ENCODE data around the gene ANGPTL1.

ANGPTL1 gene

GRCh38 chr1:178846306-178846705, 24.6 kb downstream of the ANGPTL1 start:
- no peak overlapping the region for H3K9ac ChIP-seq (ENCODE audit: low read length)
- no peaks in the 10 kb centered on the region for H3K4me1 ChIP-seq (ENCODE audit: control insufficient read depth, low read depth, low read length)
- no peak for DNase-seq
- no peaks in the 10 kb centered on the region for H3K79me1 ChIP-seq (ENCODE audit: low read length)
- no peak overlapping the region for H2BK120ac ChIP-seq (ENCODE audit: low read depth, low read length)
- H4K5ac ChIP-seq (ENCODE audit: low read length): no peak overlapping the region
- H3K18ac ChIP-seq (ENCODE audit: low read length): no peak overlapping the region
- H3K56ac ChIP-seq (ENCODE audit: low read length): no peak overlapping the region
- no peak overlapping the region for H3K23ac ChIP-seq (ENCODE audit: low read length)
- H3K79me2 ChIP-seq (ENCODE audit: control insufficient read depth, insufficient read depth, low read length): no peaks in the 10 kb centered on the region
- H2BK15ac ChIP-seq (replicated peaks; ENCODE audit: low read depth): no peak overlapping the region
- no peak overlapping the region for H3K4me3 ChIP-seq (ENCODE audit: low read length)
- H3K27me3 ChIP-seq (ENCODE audit: insufficient read depth, low read length, poor library complexity): no peaks in the 10 kb centered on the region
- H4K8ac ChIP-seq (ENCODE audit: low read depth, low read length): no peak overlapping the region
- no peak overlapping the region for H3K4ac ChIP-seq (ENCODE audit: low read depth, low read length)
- H2BK5ac ChIP-seq (ENCODE audit: low read length): no peak overlapping the region
- H3K4me2 ChIP-seq (ENCODE audit: low read length): no peak overlapping the region
- no peak overlapping the region for H3K27ac ChIP-seq (ENCODE audit: low read depth, low read length)
- H2AK5ac ChIP-seq (ENCODE audit: low read length): no peak overlapping the region
- H3K36me3 ChIP-seq (ENCODE audit: control insufficient read depth, insufficient read depth, low read length): no peaks in the 10 kb centered on the region

GRCh38 chr1:178844436-178844835, 26.4 kb downstream of the ANGPTL1 start:
- no peak overlapping the region for H3K56ac ChIP-seq (ENCODE audit: low read length)
- H2BK120ac ChIP-seq (ENCODE audit: low read depth, low read length): no peak overlapping the region
- no peaks in the 10 kb centered on the region for H3K79me2 ChIP-seq (ENCODE audit: control insufficient read depth, insufficient read depth, low read length)
- no peaks in the 10 kb centered on the region for H3K4me1 ChIP-seq (ENCODE audit: control insufficient read depth, low read depth, low read length)
- no peak overlapping the region for H2BK5ac ChIP-seq (ENCODE audit: low read length)
- no peak overlapping the region for H3K23ac ChIP-seq (ENCODE audit: low read length)
- no peak overlapping the region for H3K4ac ChIP-seq (ENCODE audit: low read depth, low read length)
- H4K8ac ChIP-seq (ENCODE audit: low read depth, low read length): no peak overlapping the region
- DNase-seq: no peak
- no peak overlapping the region for H3K4me3 ChIP-seq (ENCODE audit: low read length)
- H2AK5ac ChIP-seq (ENCODE audit: low read length): no peak overlapping the region
- H3K27ac ChIP-seq (ENCODE audit: low read depth, low read length): no peak overlapping the region
- no peak overlapping the region for H3K18ac ChIP-seq (ENCODE audit: low read length)
- H3K79me1 ChIP-seq (ENCODE audit: low read length): no peaks in the 10 kb centered on the region
- H2BK15ac ChIP-seq (replicated peaks; ENCODE audit: low read depth): no peak overlapping the region
- no peaks in the 10 kb centered on the region for H3K27me3 ChIP-seq (ENCODE audit: insufficient read depth, low read length, poor library complexity)
- H3K9ac ChIP-seq (ENCODE audit: low read length): no peak overlapping the region
- H3K36me3 ChIP-seq (ENCODE audit: control insufficient read depth, insufficient read depth, low read length): no peaks in the 10 kb centered on the region
- H3K4me2 ChIP-seq (ENCODE audit: low read length): no peak overlapping the region
- no peak overlapping the region for H4K5ac ChIP-seq (ENCODE audit: low read length)
- WGBS (ENCODE audit: extremely low coverage, insufficient coverage, low lambda C conversion rate): no CpG with 5 or more reads among the region's 3 CpGs

DNA sequence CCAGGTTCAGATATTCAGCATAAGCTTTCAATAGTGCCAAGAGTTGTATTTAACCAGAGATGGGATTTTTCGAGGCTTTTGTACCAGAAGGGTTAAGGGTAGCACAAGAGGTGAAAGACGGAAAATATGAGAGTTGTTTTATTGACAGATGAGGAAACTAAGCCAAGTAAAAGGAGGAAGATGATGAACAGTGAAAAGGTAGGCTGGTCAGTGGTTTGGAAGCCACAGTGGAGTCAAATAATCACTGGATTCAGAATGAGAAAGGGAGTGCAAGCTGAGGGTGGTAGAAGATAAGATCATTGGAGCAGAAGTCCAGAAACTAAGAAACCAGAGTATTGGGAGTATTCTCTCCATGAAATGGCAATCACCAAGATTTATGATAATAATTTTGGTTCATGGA, 45.7 kb downstream of the ANGPTL1 start:
- Histone ChIP-seq H3K79me2 (ENCODE audit: control insufficient read depth, insufficient read depth, low read length) (no peaks in the 10 kb centered on the region), H3K4me2 (ENCODE audit: low read length) (no peak overlapping the region), H2BK5ac (ENCODE audit: low read length) (no peak overlapping the region), H3K4ac (ENCODE audit: low read depth, low read length) (no peak overlapping the region), H3K36me3 (ENCODE audit: control insufficient read depth, insufficient read depth, low read length) (no peaks in the 10 kb centered on the region), H3K4me1 (ENCODE audit: control insufficient read depth, low read depth, low read length) (no peaks in the 10 kb centered on the region), H3K79me1 (ENCODE audit: low read length) (no peaks in the 10 kb centered on the region), H3K23ac (ENCODE audit: low read length) (no peak overlapping the region), H2AK5ac (ENCODE audit: low read length) (no peak overlapping the region), H2BK120ac (ENCODE audit: low read depth, low read length) (no peak overlapping the region), H3K9ac (ENCODE audit: low read length) (no peak overlapping the region), H3K18ac (ENCODE audit: low read length) (no peak overlapping the region), H3K4me3 (ENCODE audit: low read length) (no peak overlapping the region), H3K56ac (ENCODE audit: low read length) (no peak overlapping the region), H3K27me3 (ENCODE audit: insufficient read depth, low read length, poor library complexity) (no peaks in the 10 kb centered on the region), H4K5ac (ENCODE audit: low read length) (no peak overlapping the region), H2BK15ac (replicated peaks; ENCODE audit: low read depth) (no peak overlapping the region), H3K27ac (ENCODE audit: low read depth, low read length) (no peak overlapping the region), H4K8ac (ENCODE audit: low read depth, low read length) (no peak overlapping the region)
- 100% methylated on average over 1 of the region's 2 CpGs for WGBS (ENCODE audit: extremely low coverage, insufficient coverage, low lambda C conversion rate)
- no peak for DNase-seq

DNA sequence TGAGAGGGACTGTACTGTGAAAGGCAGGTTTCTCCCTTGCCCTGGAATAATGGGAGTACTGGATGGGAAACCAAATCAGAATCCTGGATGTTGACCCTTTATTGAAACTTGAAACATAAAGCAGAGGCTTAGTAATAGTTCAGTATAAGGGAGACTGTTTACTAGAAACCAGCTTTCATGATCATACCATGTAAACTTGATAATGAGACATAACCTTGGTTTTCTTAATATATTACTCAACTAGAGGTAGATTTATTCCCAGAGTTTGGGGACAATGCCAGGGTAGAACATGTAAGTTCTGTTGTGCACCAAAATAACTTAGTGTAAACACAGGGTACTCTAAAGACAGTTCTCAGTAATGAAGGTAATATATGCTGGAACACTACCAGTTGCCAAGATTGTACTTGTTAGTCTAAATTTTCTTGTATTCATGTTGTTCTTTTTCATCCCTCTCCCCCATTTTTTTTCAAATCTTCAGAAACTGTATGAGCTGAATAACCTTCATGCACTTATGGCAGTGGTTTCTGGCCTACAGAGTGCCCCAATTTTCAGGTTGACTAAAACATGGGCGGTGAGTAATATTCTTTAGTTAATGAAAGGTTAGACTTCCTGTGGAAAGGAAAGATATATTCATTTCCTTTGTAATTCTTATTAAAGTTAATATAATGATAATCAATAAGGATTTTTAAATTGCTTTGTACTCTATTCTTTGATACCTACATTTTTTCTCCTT, 49.6 kb downstream of the ANGPTL1 start:
- Histone ChIP-seq H3K23ac (ENCODE audit: low read length) (no peak overlapping the region), H3K9ac (ENCODE audit: low read length) (no peak overlapping the region), H2AK5ac (ENCODE audit: low read length) (no peak overlapping the region), H3K18ac (ENCODE audit: low read length) (no peak overlapping the region), H3K27me3 (ENCODE audit: insufficient read depth, low read length, poor library complexity) (no peaks in the 10 kb centered on the region), H3K27ac (ENCODE audit: low read depth, low read length) (no peak overlapping the region), H2BK5ac (ENCODE audit: low read length) (no peak overlapping the region), H3K4ac (ENCODE audit: low read depth, low read length) (no peak overlapping the region), H2BK120ac (ENCODE audit: low read depth, low read length) (no peak overlapping the region), H3K4me2 (ENCODE audit: low read length) (no peak overlapping the region), H3K56ac (ENCODE audit: low read length) (no peak overlapping the region), H3K4me3 (ENCODE audit: low read length) (no peak overlapping the region), H3K36me3 (ENCODE audit: control insufficient read depth, insufficient read depth, low read length) (no peaks in the 10 kb centered on the region), H3K79me1 (ENCODE audit: low read length) (no peaks in the 10 kb centered on the region), H4K8ac (ENCODE audit: low read depth, low read length) (no peak overlapping the region), H4K5ac (ENCODE audit: low read length) (no peak overlapping the region), H3K4me1 (ENCODE audit: control insufficient read depth, low read depth, low read length) (no peaks in the 10 kb centered on the region), H3K79me2 (ENCODE audit: control insufficient read depth, insufficient read depth, low read length) (no peaks in the 10 kb centered on the region), H2BK15ac (replicated peaks; ENCODE audit: low read depth) (no peak overlapping the region)
- no CpG with 5 or more reads among the region's 1 CpG for WGBS (ENCODE audit: extremely low coverage, insufficient coverage, low lambda C conversion rate)
- no peak for DNase-seq

DNA sequence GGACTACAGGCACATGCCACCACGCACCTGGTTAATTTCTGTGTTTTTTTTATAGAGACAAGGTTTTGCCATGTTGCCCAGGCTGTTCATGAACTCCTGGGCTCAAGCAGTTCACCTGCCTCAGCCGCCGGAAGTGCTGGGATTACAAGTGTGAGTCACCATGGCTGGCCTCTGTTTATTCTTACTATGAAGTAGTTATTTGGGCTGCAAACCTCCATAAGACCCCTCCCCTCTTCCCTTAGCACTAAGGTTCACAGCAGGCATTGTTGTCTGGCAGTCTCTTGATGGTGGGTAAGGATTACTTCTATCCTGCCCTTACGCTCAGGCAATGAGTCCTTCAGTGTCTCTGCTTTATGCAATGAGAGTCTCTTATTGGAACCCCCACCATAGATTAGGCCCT, 51.8 kb downstream of the ANGPTL1 start:
- no peak overlapping the region for H2BK120ac ChIP-seq (ENCODE audit: low read depth, low read length)
- H3K18ac ChIP-seq (ENCODE audit: low read length): no peak overlapping the region
- H3K79me1 ChIP-seq (ENCODE audit: low read length): no peaks in the 10 kb centered on the region
- H3K56ac ChIP-seq (ENCODE audit: low read length): no peak overlapping the region
- no peak overlapping the region for H2BK5ac ChIP-seq (ENCODE audit: low read length)
- H3K27me3 ChIP-seq (ENCODE audit: insufficient read depth, low read length, poor library complexity): no peaks in the 10 kb centered on the region
- H2BK15ac ChIP-seq (replicated peaks; ENCODE audit: low read depth): no peak overlapping the region
- H3K4me1 ChIP-seq (ENCODE audit: control insufficient read depth, low read depth, low read length): no peaks in the 10 kb centered on the region
- no peaks in the 10 kb centered on the region for H3K36me3 ChIP-seq (ENCODE audit: control insufficient read depth, insufficient read depth, low read length)
- no peak overlapping the region for H2AK5ac ChIP-seq (ENCODE audit: low read length)
- no peak overlapping the region for H3K27ac ChIP-seq (ENCODE audit: low read depth, low read length)
- no peak overlapping the region for H3K4me2 ChIP-seq (ENCODE audit: low read length)
- no peak overlapping the region for H4K8ac ChIP-seq (ENCODE audit: low read depth, low read length)
- H4K5ac ChIP-seq (ENCODE audit: low read length): no peak overlapping the region
- no CpG with 5 or more reads among the region's 4 CpGs for WGBS (ENCODE audit: extremely low coverage, insufficient coverage, low lambda C conversion rate)
- no peak overlapping the region for H3K4ac ChIP-seq (ENCODE audit: low read depth, low read length)
- peak; percentile 64 for DNase-seq
- H3K9ac ChIP-seq (ENCODE audit: low read length): no peak overlapping the region
- H3K4me3 ChIP-seq (ENCODE audit: low read length): no peak overlapping the region
- no peaks in the 10 kb centered on the region for H3K79me2 ChIP-seq (ENCODE audit: control insufficient read depth, insufficient read depth, low read length)
- H3K23ac ChIP-seq (ENCODE audit: low read length): no peak overlapping the region

GRCh38 chr1:178818416-178818815, 52.5 kb downstream of the ANGPTL1 start:
- no peaks in the 10 kb centered on the region for H3K27me3 ChIP-seq (ENCODE audit: insufficient read depth, low read length, poor library complexity)
- H3K4me3 ChIP-seq (ENCODE audit: low read length): no peak overlapping the region
- no peak overlapping the region for H3K27ac ChIP-seq (ENCODE audit: low read depth, low read length)
- no peak overlapping the region for H2BK5ac ChIP-seq (ENCODE audit: low read length)
- no peaks in the 10 kb centered on the region for H3K79me2 ChIP-seq (ENCODE audit: control insufficient read depth, insufficient read depth, low read length)
- H3K18ac ChIP-seq (ENCODE audit: low read length): no peak overlapping the region
- no peaks in the 10 kb centered on the region for H3K4me1 ChIP-seq (ENCODE audit: control insufficient read depth, low read depth, low read length)
- H4K5ac ChIP-seq (ENCODE audit: low read length): no peak overlapping the region
- no peak overlapping the region for H3K4ac ChIP-seq (ENCODE audit: low read depth, low read length)
- H4K8ac ChIP-seq (ENCODE audit: low read depth, low read length): no peak overlapping the region
- DNase-seq: no peak
- H3K56ac ChIP-seq (ENCODE audit: low read length): no peak overlapping the region
- H3K79me1 ChIP-seq (ENCODE audit: low read length): no peaks in the 10 kb centered on the region
- H2AK5ac ChIP-seq (ENCODE audit: low read length): no peak overlapping the region
- H3K9ac ChIP-seq (ENCODE audit: low read length): no peak overlapping the region
- WGBS (ENCODE audit: extremely low coverage, insufficient coverage, low lambda C conversion rate): no CpG with 5 or more reads among the region's 2 CpGs
- H3K23ac ChIP-seq (ENCODE audit: low read length): no peak overlapping the region
- no peak overlapping the region for H3K4me2 ChIP-seq (ENCODE audit: low read length)
- no peak overlapping the region for H2BK15ac ChIP-seq (replicated peaks; ENCODE audit: low read depth)
- H3K36me3 ChIP-seq (ENCODE audit: control insufficient read depth, insufficient read depth, low read length): no peaks in the 10 kb centered on the region
- no peak overlapping the region for H2BK120ac ChIP-seq (ENCODE audit: low read depth, low read length)
